GM12878 (cell line): Measurements from ENCODE around the gene KCNIP3. TPM values are rescaled to one million over a fixed set of nuclear protein-coding genes. Genes with fewer than 3 reads are reported as not detected.

Source experiments
- ATAC-seq: fragments of 200-7000 bp; cut with Tn5 transposase; 3 replicates; pipeline ENCODE4 v1.9.1; 2020; ENCODE audit warnings: mild to moderate bottlenecking, moderate library complexity
- BruUV-seq: library from RNA; stranded (reverse); fragments of 400-500 nt; replicated peaks from 2 replicates; lab custom pipeline; 2021; lab: Mats Ljungman, UMichigan
- CTCF ChIA-PET: fragments of 300-600 bp; sonication (Branson Sonifier 250); formaldehyde crosslinking; extraction: SDS; loops from one replicate; lab custom pipeline; 2021; ENCODE audit warnings: inconsistent platforms; lab: Yijun Ruan, JAX
- POLR2A ChIA-PET: fragments of 350-600 bp; formaldehyde crosslinking; extraction: SDS; loops from one replicate; lab custom pipeline; 2021; ENCODE audit warnings: inconsistent platforms; lab: Charles Lee
- RAD21 ChIA-PET: fragments of 300-600 bp; sonication (Branson Sonifier 250); formaldehyde crosslinking; loops from one replicate; lab custom pipeline; 2023; ENCODE audit warnings: antibody characterized with exemption; ENCODE audit not compliant: unreplicated experiment; lab: Charles Lee
- SMC1A ChIA-PET: fragments of 300-600 bp; sonication (Branson Sonifier 250); formaldehyde crosslinking; loops from one replicate; lab custom pipeline; 2023; ENCODE audit not compliant: unreplicated experiment, uncharacterized antibody; lab: Charles Lee
- DNase-seq: peaks from one replicate; pipeline ENCODE4 v3.0.0-alpha.2; 2011; ENCODE audit warnings: low read depth, low spot score
- FAIRE-seq: peaks from 3 replicates; lab custom pipeline; 2011; peaks lifted over from hg19 to GRCh38; lab: Jason Lieb, UNC
- H2AFZ ChIP-seq: 2 replicates; pipeline ENCODE4 v1.6.0; 2011; ENCODE audit warnings: low read depth, low read length, control low read depth; ENCODE audit not compliant: control insufficient read depth
- H3K27ac ChIP-seq: 2 replicates; pipeline ENCODE4 v1.5.1; 2011; ENCODE audit warnings: control low read depth; ENCODE audit not compliant: control insufficient read depth, insufficient read depth
- H3K27me3 ChIP-seq, 2 experiments: replicated peaks in 1 of 2; 2 replicates each; pipeline versions ENCODE4 v1.6.0 to v1.6.1; 2011; ENCODE audit warnings: low read length in 1 of 2; ENCODE audit not compliant: control insufficient read depth in 2 of 2, insufficient read depth in 2 of 2
- H3K36me3 ChIP-seq, 2 experiments: 2 replicates each; pipeline ENCODE4 v1.5.1; 2011; ENCODE audit warnings: low read length in 1 of 2; ENCODE audit not compliant: control insufficient read depth in 2 of 2, insufficient read depth in 2 of 2
- H3K4me1 ChIP-seq: 2 replicates; pipeline ENCODE4 v1.6.1; 2011; ENCODE audit warnings: mild to moderate bottlenecking, low read length, moderate library complexity, mixed read lengths; ENCODE audit not compliant: control insufficient read depth, insufficient read depth
- H3K4me2 ChIP-seq: 2 replicates; pipeline ENCODE4 v1.6.0; 2011; ENCODE audit warnings: control low read depth; ENCODE audit not compliant: control insufficient read depth, insufficient read depth
- H3K4me3 ChIP-seq: fragments of 200-600 bp; sonication (generic); 2 replicates; pipeline ENCODE4 v1.5.1; 2016
- H3K79me2 ChIP-seq: 2 replicates; pipeline ENCODE4 v1.6.0; 2011; ENCODE audit warnings: low read length; ENCODE audit not compliant: control insufficient read depth, insufficient read depth
- H3K9ac ChIP-seq: 2 replicates; pipeline ENCODE4 v1.8.0; 2011; ENCODE audit warnings: low read length, control low read depth, mixed read lengths; ENCODE audit not compliant: control insufficient read depth, insufficient read depth
- H3K9me3 ChIP-seq: replicated peaks from 3 replicates; pipeline ENCODE4 v1.5.1; 2011; ENCODE audit warnings: mild to moderate bottlenecking, low read length; ENCODE audit not compliant: control insufficient read depth, insufficient read depth
- H4K20me1 ChIP-seq: 2 replicates; pipeline ENCODE4 v1.6.0; 2011; ENCODE audit not compliant: control insufficient read depth, insufficient read depth
- ASH2L ChIP-seq: fragments of 300-600, 200-600 bp; sonication (generic); IDR thresholded peaks from 2 replicates; pipeline ENCODE4 v1.6.1; 2017; ENCODE audit warnings: low read depth, mild to moderate bottlenecking, borderline replicate concordance
- DPF2 ChIP-seq: fragments of 450-650 bp; IDR thresholded peaks from 2 replicates; pipeline ENCODE4 v1.6.1; 2017; ENCODE audit warnings: mild to moderate bottlenecking
- ETV6 ChIP-seq, 2 experiments: fragments of 450-650 bp in 1 of 2; IDR thresholded peaks in 1 of 2; conservative IDR thresholded peaks in 1 of 2; 2 replicates each; pipeline ENCODE4 v1.6.1; 2014; ENCODE audit warnings: antibody characterized with exemption in 1 of 2, borderline replicate concordance in 1 of 2, low read depth in 1 of 2, mild to moderate bottlenecking in 1 of 2, moderate library complexity in 1 of 2
- FOXK2 ChIP-seq: fragments of 450-650 bp; IDR thresholded peaks from 2 replicates; pipeline ENCODE4 v1.6.1; 2017; ENCODE audit warnings: mild to moderate bottlenecking, moderate library complexity
- KDM1A ChIP-seq: fragments of 200-600 bp; sonication (generic); IDR thresholded peaks from 2 replicates; pipeline ENCODE4 v1.6.1; 2016; ENCODE audit warnings: borderline replicate concordance
- SIX5 ChIP-seq: IDR thresholded peaks from 2 replicates; pipeline ENCODE4 v1.6.1; 2011; ENCODE audit warnings: mild to moderate bottlenecking, low read depth, low read length, moderate library complexity; ENCODE audit not compliant: severe bottlenecking
- TARDBP ChIP-seq: IDR thresholded peaks from 2 replicates; pipeline ENCODE4 v1.6.1; 2016; ENCODE audit warnings: borderline replicate concordance
- TBL1XR1 ChIP-seq: IDR thresholded peaks from 2 replicates; pipeline ENCODE4 v1.6.1; 2012; ENCODE audit warnings: low read depth, low read length, improper control_type of control experiment
- ZBTB40 ChIP-seq: fragments of 450-650 bp; IDR thresholded peaks from 2 replicates; pipeline ENCODE4 v1.6.1; 2016; ENCODE audit warnings: mild to moderate bottlenecking, moderate library complexity, borderline replicate concordance
- WGBS: methylation state at CpG from one replicate; pipeline ENCODE4 v1.1.6; 2016; ENCODE audit warnings: low lambda C conversion rate; ENCODE audit not compliant: insufficient replicate concordance, insufficient coverage; ENCODE audit errors: missing lambda C conversion rate; 5-methylcytosine and 5-hydroxymethylcytosine counted together
- in situ Hi-C: fragments of 300-500 bp; cut with MboI; formaldehyde crosslinking; loops from 9 replicates; pipeline ENCODE4 v1.14.3; 2018; ENCODE audit warnings: mixed read lengths
- intact Hi-C: fragments of 100-400 bp; cut with micrococcal nuclease; formaldehyde crosslinking; loops from one replicate; pipeline ENCODE4 v1.14.2; 2022; ENCODE audit not compliant: unreplicated experiment
- polyA plus RNA-seq, 11 experiments: library from polyadenylated mRNA; depleted of rRNA in 4 of 11; unstranded in 6 of 11; stranded (reverse) in 5 of 11; fragments of >200 nt; fragmentation: Nextera tagmentation in 4 of 11; fragmentation: Illumina TruSeq in 1 of 11; extraction: Ambion mirVana in 4 of 11; extraction: Trizol in 1 of 11; gene quantifications; 1 replicate in 1 of 11; 2 replicates in 10 of 11; pipeline versions ENCODE4 v1.2.1 to v1.2.3, GENCODE V29; 2011 to 2016; ENCODE audit warnings: inconsistent platforms in 2 of 11, missing spikeins in 2 of 11, low read depth in 1 of 11
- total RNA-seq, 4 experiments: library from RNA; depleted of rRNA in 3 of 4; stranded (reverse); fragments of >200 nt in 3 of 4; fragmentation: Illumina TruSeq in 1 of 4; extraction: Trizol in 1 of 4; gene quantifications; 2 replicates each; pipeline versions ENCODE4 v1.2.1 to v1.2.3, GENCODE V29; 2013 to 2021

KCNIP3 gene
- total and polyA plus RNA-seq, 10 of the 15 experiments (the other 5 are each of a cell fraction or from before 2014, with no cell fraction given), result not detected

- Histone ChIP-seq H4K20me1 (no peaks in the 10 kb centered on the region), H3K4me2 (no peak overlapping the region), H3K27ac (no peak overlapping the region), H3K9me3 (no peaks in the 10 kb centered on the region), H3K4me3 (no peak overlapping the region), H3K9ac (no peak overlapping the region), H3K4me1 (no peaks in the 10 kb centered on the region), H3K27me3 (no peaks in the 10 kb centered on the region; a peak in 2 of 4 replicates), H3K79me2 (no peaks in the 10 kb centered on the region), H3K36me3 (no peaks in the 10 kb centered on the region), H2AFZ (no peak overlapping the region)
- BruUV-seq, result no TSS peak
- WGBS, result 30% methylated on average over 6 of the region's 6 CpGs
- RAD21 ChIA-PET, result no interaction called here
- CTCF ChIA-PET, result no interaction called here
- no peak for TF ChIP-seq ETV6 (conservative IDR thresholded peaks at IDR 0.05 in 1 of 2, IDR thresholded peaks at IDR 0.05 in 1 of 2; ENCODE audit: borderline replicate concordance in 1 of 2, low read depth in 1 of 2)
- no peak for TF ChIP-seq SIX5
- no peak for TF ChIP-seq DPF2
- no peak for TF ChIP-seq ASH2L
- TF ChIP-seq FOXK2, result no peak
- no peak for TF ChIP-seq TBL1XR1
- TF ChIP-seq KDM1A, result no peak
- no peak for TF ChIP-seq TARDBP
- TF ChIP-seq ZBTB40, result no peak
- SMC1A ChIA-PET, result no interaction called here
- ATAC-seq, result no peak
- POLR2A ChIA-PET, result no interaction called here
- in situ Hi-C loops (no loop called here), intact Hi-C loops (no loop called here)
- DNase-seq, result no peak
- FAIRE-seq, result no peak
These were observed 88.9 kb downstream of the KCNIP3 start for GRCh38 chr2:95386031-95386430.
